Brain microvascular endothelial cell (primary cell): ENCODE results near the gene PGAM2.

ENCODE experiments used
- DNase-seq: peaks from one replicate; pipeline ENCODE4 v3.0.0-alpha.2; 2020
- H3K27ac ChIP-seq: fragments of 250-450 bp; sonication (Bioruptor Pico); 2 replicates; pipeline ENCODE4 v1.5.1; 2020; ENCODE audit warnings: mild to moderate bottlenecking, moderate library complexity
- H3K27me3 ChIP-seq: fragments of 250-450 bp; sonication (Bioruptor Pico); replicated peaks from 2 replicates; pipeline ENCODE4 v1.5.1; 2020; ENCODE audit warnings: mild to moderate bottlenecking
- H3K36me3 ChIP-seq: fragments of 250-450 bp; sonication (Bioruptor Pico); replicated peaks from 2 replicates; pipeline ENCODE4 v1.5.1; 2020; ENCODE audit warnings: mild to moderate bottlenecking
- H3K4me3 ChIP-seq: 2 replicates; pipeline ENCODE4 v1.5.1; 2011; ENCODE audit warnings: low read depth, mild to moderate bottlenecking, control low read depth, low read length, moderate library complexity
- in situ Hi-C: cut with HindIII; loops from 2 replicates; pipeline ENCODE4 v1.10.0; 2017; ENCODE audit warnings: low sequenced_read_pairs, low pct_ligation_motif_present
- TF ChIP-seq, protein P1 (sequence below): IDR thresholded peaks from 2 replicates; pipeline ENCODE4 v1.5.1; 2011; ENCODE audit warnings: low read depth, mild to moderate bottlenecking, moderate library complexity, low read length, control low read depth, inconsistent platforms; ENCODE audit errors: missing control alignments

PGAM2 gene

DNA sequence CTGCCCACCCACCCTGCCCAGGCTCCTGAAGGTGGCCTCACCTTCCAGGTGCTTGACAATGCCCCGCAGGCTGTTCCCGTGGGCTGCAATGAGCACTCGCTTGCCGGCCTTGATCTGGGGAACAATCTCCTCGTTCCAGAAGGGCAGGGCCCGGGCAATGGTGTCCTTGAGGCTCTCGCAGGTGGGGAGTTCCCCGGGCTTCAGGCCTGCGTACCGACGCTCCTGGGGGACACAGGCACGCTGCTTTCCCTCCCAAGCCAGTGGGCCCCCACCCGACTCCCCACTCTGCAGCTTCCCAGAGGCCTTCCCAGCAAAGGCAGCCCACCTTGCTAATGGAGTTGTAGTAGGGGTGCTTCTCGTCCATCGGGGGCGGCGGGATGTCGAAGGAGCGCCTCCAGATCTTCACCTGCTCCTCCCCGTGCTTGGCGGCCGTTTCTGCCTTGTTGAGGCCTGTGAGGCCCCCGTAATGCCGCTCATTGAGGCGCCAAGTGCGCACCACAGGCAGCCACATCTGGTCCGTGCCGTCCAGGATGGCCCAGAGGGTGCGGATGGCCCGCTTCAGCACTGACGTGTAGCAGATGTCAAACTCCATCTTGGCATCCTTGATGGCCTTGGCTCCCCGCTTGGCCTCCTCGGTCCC lies 456 bp downstream of the PGAM2 start:
- TF ChIP-seq, protein P1, sequence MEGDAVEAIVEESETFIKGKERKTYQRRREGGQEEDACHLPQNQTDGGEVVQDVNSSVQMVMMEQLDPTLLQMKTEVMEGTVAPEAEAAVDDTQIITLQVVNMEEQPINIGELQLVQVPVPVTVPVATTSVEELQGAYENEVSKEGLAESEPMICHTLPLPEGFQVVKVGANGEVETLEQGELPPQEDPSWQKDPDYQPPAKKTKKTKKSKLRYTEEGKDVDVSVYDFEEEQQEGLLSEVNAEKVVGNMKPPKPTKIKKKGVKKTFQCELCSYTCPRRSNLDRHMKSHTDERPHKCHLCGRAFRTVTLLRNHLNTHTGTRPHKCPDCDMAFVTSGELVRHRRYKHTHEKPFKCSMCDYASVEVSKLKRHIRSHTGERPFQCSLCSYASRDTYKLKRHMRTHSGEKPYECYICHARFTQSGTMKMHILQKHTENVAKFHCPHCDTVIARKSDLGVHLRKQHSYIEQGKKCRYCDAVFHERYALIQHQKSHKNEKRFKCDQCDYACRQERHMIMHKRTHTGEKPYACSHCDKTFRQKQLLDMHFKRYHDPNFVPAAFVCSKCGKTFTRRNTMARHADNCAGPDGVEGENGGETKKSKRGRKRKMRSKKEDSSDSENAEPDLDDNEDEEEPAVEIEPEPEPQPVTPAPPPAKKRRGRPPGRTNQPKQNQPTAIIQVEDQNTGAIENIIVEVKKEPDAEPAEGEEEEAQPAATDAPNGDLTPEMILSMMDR = no peak
- in situ Hi-C loops = no loop called here
- Histone ChIP-seq H3K27me3 (no peaks in the 10 kb centered on the region), H3K36me3 (peaks cover 25% of the 10 kb centered on the region), H3K27ac (no peak overlapping the region), H3K4me3 (no peak overlapping the region)
- DNase-seq = no peak

- TF ChIP-seq, protein P1 = no peak
- DNase-seq = no peak
- Histone ChIP-seq H3K27me3 (no peaks in the 10 kb centered on the region), H3K36me3 (peaks cover 33% of the 10 kb centered on the region), H3K4me3 (no peak overlapping the region), H3K27ac (no peak overlapping the region)
- in situ Hi-C loops = no loop called here
These were observed 1.3 kb downstream of the PGAM2 start for GRCh38 chr7:44063894-44064651.

DNA sequence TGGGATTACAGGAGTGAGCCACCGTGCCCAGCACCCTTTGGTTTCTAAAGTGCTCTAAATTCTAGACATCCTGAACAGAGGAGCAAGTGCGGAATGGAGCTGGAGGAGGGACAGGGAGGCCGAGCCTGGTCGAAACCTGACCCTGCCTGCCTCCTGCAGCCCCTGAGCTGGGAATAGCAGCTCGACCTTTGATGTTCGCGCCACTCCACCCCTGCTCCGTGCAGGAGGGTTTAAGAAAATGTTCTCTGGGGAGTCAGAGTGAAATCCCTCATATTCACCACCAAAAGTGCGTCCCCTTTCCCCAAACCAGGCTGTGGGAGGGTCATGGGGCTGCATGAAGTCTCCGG lies 1.8 kb downstream of the PGAM2 start:
- H3K27me3 ChIP-seq = no peaks in the 10 kb centered on the region
- H3K36me3 ChIP-seq = peaks cover 39% of the 10 kb centered on the region
- TF ChIP-seq, protein P1 = no peak
- DNase-seq = no peak
- H3K27ac ChIP-seq = no peak overlapping the region
- in situ Hi-C loops = no loop called here
- H3K4me3 ChIP-seq = no peak overlapping the region

GRCh38 chr7:44062903-44063295 lies 2.5 kb downstream of the PGAM2 start:
- in situ Hi-C loops = no loop called here
- Histone ChIP-seq H3K36me3 (peaks cover 44% of the 10 kb centered on the region), H3K4me3 (no peak overlapping the region), H3K27ac (no peak overlapping the region), H3K27me3 (no peaks in the 10 kb centered on the region)
- TF ChIP-seq, protein P1 = no peak
- DNase-seq = no peak

DNA sequence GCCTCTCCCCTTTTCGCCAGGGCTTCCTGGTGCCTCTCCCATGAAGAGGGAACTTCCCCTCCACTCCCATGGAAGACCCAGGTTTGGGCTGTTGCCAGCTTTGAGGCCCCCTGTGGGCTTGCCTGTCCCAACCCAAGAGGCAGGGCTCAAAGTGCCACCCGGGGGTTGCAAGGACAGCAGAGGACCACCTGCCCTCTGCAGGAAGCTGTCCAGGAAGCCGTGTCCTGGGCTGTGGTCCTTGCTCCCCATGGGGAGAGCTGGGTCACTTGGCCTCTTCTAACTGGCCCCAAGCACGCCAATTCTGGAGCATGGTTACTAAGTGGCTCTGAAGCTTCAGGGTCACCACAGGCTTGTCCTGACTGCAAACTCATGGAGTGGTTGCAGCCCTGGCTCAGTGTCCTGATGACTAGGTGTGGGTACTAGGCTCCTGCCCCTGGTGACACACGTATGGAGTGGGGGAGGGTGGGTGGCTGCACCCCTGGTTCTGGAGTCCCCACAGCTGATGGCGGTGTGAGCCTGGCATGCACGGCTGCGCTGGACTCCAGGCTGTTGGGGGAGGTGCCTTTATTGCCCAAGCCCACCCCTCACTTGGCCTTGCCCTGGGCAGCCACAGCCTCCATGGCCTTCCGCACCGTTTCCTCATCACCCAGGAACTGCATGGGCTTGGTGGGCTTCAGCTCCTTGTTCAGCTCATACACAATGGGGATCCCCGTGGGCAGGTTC lies 3.0 kb downstream of the PGAM2 start:
- Histone ChIP-seq H3K36me3 (peaks cover 49% of the 10 kb centered on the region), H3K4me3 (no peak overlapping the region)
- TF ChIP-seq, protein P1 = no peak

More for the DNA sequence above, 3.0 kb downstream of the PGAM2 start:
- no peak for DNase-seq
- Histone ChIP-seq H3K27me3 (no peaks in the 10 kb centered on the region), H3K27ac (no peak overlapping the region)
- in situ Hi-C loops = no loop called here
